Measurements from ENCODE around the gene LRRC3.

Gene LRRC3

DNA sequence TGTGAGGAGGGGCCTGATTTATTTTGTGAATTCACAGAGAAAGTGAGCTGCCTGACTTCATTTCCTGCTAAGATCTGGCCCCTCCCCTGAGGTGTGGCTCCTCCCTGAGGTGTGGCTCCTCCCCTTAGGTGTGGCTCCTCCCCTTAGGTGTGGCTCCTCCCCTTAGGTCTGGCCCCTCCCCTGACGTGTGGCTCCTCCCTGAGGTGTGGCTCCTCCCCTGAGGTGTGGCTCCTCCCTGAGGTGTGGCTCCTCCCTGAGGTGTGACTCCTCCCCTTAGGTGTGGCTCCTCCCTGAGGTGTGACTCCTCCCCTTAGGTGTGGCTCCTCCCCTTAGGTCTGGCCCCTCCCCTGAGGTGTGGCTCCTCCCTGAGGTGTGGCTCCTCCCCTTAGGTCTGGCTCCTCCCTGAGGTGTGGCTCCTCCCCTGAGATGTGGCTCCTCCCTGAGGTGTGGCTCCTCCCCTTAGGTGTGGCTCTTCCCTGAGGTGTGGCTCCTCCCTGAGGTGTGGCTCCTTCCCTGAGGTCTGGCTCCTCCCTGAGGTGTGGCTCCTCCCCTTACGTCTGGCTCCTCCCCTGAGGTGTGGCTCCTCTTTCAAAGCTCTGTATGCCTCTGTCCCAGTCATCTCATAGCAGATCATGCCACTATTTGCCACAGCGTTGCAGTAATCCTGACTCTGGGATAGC is 26.9 kb upstream of the LRRC3 start:
- FAIRE-seq, result no peak
- TF ChIP-seq POLR2A (IDR thresholded peaks at IDR 0.05; ENCODE audit: low read depth, low read length), result no peak
- DNase-seq (ENCODE audit: insufficient read length, low spot score), result peak; percentile 49

GRCh38 chr21:44429894-44430293 is 25.4 kb upstream of the LRRC3 start:
- TF ChIP-seq POLR2A (IDR thresholded peaks at IDR 0.05; ENCODE audit: low read depth, low read length), result no peak
- DNase-seq (ENCODE audit: insufficient read length, low spot score) (no peak), FAIRE-seq (no peak)

DNA sequence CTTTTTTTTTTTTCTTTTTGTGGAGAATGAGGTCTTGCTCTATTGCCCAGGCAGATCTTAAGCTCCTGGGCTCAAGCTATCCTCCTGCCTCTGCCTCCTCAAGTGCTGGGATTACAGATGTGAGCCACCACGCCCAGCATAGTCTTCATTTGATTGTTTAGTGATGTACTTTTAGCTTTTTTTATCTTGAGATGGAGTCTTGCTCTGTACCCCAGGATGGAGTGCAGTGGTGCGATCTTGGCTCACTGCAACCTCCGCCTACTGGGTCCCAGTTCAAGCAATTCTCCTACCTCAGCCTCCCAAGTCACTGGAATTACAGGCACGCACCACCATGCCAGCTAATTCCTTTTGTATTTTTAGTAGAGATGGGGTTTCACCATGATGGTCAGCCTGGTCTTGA is 24.0 kb upstream of the LRRC3 start:
- no peak for FAIRE-seq
- no peak for TF ChIP-seq POLR2A (IDR thresholded peaks at IDR 0.05; ENCODE audit: low read depth, low read length)

DNA sequence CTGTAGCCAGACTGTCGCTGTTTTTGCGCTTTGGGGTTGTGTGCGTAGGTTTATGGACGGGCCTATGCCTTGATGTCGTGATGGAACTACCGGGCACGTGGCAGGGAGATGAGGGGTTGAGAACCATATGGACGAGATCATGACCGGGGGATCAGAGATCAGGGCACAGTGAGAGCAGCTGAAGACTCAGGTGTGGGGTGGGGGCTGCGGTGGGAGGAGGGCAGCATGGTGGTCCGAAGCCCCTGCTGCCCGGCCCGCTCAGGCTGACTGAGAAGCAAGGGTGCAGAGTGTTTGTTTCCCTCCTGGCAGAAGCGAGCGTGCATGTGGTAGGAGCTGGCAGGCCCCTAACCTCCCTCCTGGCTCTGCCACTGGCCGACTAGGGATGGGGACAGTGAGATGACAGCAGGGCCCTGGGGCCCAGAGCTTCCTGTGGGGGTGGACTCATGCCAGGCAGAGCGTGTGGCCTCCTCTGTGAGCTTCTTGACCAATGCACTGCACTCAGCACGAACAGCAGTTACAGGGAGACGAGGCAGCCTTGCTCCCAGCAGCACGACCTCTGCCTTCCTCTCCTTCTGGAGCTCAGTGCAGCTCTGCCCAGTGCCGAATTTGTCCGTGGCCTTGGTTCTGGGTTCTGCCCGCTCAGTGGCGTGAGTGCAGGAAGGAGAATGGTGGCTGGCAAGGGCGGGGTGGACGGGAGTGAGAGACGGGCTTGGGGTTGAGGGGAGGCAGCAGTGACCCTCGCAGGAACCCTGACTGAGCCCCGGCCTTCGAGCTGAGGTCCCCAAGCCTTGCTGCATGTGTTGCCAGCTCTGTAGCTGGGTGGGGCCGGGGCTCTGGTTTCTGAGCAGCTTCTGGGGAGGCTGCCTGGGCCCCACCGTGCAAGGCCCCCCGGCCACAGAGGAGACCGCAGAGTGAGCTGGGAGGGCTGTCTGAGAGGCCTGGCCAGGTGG is 22.2 kb upstream of the LRRC3 start:
- TF ChIP-seq POLR2A (IDR thresholded peaks at IDR 0.05; ENCODE audit: low read depth, low read length), result no peak
- FAIRE-seq (no peak), DNase-seq (ENCODE audit: insufficient read length, low spot score) (no peak)

More for the DNA sequence above, 24.0 kb upstream of the LRRC3 start:
- no peak for DNase-seq (ENCODE audit: insufficient read length, low spot score)

- FAIRE-seq, result no peak
- DNase-seq (ENCODE audit: insufficient read length, low spot score), result no peak
- no peak for TF ChIP-seq POLR2A (IDR thresholded peaks at IDR 0.05; ENCODE audit: low read depth, low read length)
These were observed 21.3 kb upstream of the LRRC3 start for GRCh38 chr21:44433791-44434567.

GRCh38 chr21:44434568-44434925 is 20.8 kb upstream of the LRRC3 start:
- DNase-seq (ENCODE audit: insufficient read length, low spot score) (no peak), FAIRE-seq (no peak)
- TF ChIP-seq POLR2A (IDR thresholded peaks at IDR 0.05; ENCODE audit: low read depth, low read length), result no peak

GRCh38 chr21:44434936-44435635 is 20.2 kb upstream of the LRRC3 start:
- TF ChIP-seq POLR2A (IDR thresholded peaks at IDR 0.05; ENCODE audit: low read depth, low read length), result no peak
- no peak for DNase-seq (ENCODE audit: insufficient read length, low spot score)
- FAIRE-seq, result no peak

GRCh38 chr21:44436111-44436611 is 19.1 kb upstream of the LRRC3 start:
- no peak for TF ChIP-seq POLR2A (IDR thresholded peaks at IDR 0.05; ENCODE audit: low read depth, low read length)
- FAIRE-seq (no peak), DNase-seq (ENCODE audit: insufficient read length, low spot score) (no peak)

- FAIRE-seq, result no peak
- TF ChIP-seq POLR2A (IDR thresholded peaks at IDR 0.05; ENCODE audit: low read depth, low read length), result no peak
- no peak for DNase-seq (ENCODE audit: insufficient read length, low spot score)
These were observed 18.4 kb upstream of the LRRC3 start for GRCh38 chr21:44436958-44437357.

DNA sequence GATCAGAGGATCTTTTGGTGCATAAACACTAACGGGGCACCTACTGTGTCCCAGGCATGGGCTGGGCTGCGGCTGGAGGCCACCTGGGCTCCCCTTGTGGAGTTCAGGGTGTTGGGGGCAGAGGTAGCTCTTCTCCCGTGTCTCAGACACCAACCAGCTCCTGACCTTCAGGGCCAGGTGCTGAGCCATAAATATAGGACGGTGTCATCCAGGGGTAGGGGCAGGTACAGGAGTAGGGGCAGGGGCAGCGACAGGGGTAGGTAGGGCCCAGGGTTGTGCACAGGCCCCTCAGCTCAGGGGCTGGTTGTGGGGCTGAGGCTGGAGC is 18.0 kb upstream of the LRRC3 start:
- TF ChIP-seq POLR2A (IDR thresholded peaks at IDR 0.05; ENCODE audit: low read depth, low read length), result no peak
- FAIRE-seq, result no peak
- DNase-seq (ENCODE audit: insufficient read length, low spot score), result no peak

GRCh38 chr21:44437696-44438431 is 17.4 kb upstream of the LRRC3 start:
- DNase-seq (ENCODE audit: insufficient read length, low spot score) (no peak), FAIRE-seq (no peak)
- no peak for TF ChIP-seq POLR2A (IDR thresholded peaks at IDR 0.05; ENCODE audit: low read depth, low read length)

GRCh38 chr21:44438531-44439210 is 16.6 kb upstream of the LRRC3 start:
- DNase-seq (ENCODE audit: insufficient read length, low spot score) (no peak), FAIRE-seq (no peak)
- TF ChIP-seq POLR2A (IDR thresholded peaks at IDR 0.05; ENCODE audit: low read depth, low read length), result no peak

All from H54 (cell line).